DND-41 (cell line): ENCODE results near the gene SLC27A4.

ENCODE experiments used
- EZH2 ChIP-seq: IDR thresholded peaks from 3 replicates; pipeline ENCODE4 v1.6.1; 2012; ENCODE audit warnings: borderline replicate concordance, low read depth, mild to moderate bottlenecking, moderate library complexity, low read length, inconsistent platforms; ENCODE audit not compliant: severe bottlenecking
- TF ChIP-seq, protein P1 (sequence below): IDR thresholded peaks from 2 replicates; pipeline ENCODE4 v1.5.1; 2012; ENCODE audit warnings: borderline replicate concordance, low read length, moderate library complexity, mild to moderate bottlenecking; ENCODE audit not compliant: poor library complexity, severe bottlenecking; ENCODE audit errors: extremely low read depth

DNA sequence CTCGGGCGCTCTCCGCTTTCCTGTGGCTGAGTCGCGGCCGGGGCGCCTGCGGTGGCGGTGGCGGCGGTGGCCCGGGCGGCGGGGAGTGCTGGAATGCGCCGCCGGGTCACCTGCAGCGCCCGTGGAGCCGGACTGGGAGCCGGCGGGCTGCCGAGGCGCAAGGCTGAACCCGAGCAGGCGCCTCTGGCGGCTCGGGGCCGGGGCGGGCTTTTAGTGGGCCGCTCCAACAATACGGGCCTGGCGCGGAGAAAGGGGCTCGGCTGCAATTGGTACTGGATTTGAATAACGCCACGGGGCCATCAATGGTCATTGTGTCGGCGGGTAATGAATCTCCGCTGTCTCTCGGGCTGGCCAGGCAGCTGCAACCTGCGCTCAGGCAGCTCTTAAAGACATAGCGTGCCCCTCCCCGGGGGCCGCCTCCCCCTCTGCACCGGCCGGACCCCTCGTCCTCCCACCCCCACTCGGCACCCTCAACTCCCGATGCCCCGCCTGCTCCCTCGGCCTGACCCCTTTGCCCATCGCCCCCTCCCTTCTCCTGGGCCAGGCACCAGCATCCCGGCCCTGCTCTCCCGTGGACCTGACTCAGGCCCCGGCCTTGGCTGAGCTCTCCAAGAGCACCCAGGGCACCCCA is 52.9 kb downstream of the SLC27A4 start:
- TF ChIP-seq, protein P1, sequence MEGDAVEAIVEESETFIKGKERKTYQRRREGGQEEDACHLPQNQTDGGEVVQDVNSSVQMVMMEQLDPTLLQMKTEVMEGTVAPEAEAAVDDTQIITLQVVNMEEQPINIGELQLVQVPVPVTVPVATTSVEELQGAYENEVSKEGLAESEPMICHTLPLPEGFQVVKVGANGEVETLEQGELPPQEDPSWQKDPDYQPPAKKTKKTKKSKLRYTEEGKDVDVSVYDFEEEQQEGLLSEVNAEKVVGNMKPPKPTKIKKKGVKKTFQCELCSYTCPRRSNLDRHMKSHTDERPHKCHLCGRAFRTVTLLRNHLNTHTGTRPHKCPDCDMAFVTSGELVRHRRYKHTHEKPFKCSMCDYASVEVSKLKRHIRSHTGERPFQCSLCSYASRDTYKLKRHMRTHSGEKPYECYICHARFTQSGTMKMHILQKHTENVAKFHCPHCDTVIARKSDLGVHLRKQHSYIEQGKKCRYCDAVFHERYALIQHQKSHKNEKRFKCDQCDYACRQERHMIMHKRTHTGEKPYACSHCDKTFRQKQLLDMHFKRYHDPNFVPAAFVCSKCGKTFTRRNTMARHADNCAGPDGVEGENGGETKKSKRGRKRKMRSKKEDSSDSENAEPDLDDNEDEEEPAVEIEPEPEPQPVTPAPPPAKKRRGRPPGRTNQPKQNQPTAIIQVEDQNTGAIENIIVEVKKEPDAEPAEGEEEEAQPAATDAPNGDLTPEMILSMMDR, result no peak
- TF ChIP-seq EZH2, result no peak
